Bone marrow (tissue), 2 donors: ENCODE measurements around the gene GCG.

ENCODE experiments used
- DNase-seq, 2 donors: peaks; one replicate each; lab custom pipeline; 2025; lab: John Stamatoyannopoulos, UW

The GCG gene

DNA sequence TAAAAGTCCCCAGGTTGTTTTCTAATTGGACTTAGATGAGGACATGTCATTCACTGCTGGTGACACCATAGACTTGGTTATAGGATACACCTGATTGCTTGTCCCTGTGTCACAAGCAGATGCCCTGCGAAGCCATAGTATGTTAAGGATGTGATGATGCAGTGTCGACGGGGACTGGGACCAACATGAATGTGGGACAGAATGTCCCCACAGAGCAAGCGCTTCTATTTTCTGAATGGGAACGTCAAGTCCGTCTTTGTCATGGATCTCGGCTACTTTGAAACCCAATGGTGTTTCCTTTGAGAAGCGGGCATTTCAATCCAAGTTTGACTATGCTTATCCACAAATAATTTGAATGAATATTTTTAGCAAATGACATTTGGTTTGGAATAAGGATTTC is 2.1 kb downstream of the GCG start:
- no peak for DNase-seq

DNA sequence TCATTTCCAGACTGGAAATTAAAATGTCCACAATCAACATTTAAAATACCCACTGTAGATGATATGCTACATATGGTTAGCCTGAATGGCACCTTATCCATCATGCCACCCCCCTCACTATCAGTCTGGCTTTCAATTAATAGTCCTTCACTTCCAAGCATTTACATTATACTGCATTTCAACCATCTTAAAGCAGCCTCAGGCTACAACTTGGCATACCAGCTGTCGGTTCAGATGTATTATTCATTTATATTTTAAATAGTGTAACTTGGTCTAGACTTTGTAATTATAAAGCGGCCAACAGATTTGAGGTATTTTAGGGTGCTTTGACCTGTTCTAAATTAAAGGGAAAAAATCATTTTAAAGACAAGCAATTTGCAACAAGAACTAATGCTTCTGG is 2.6 kb downstream of the GCG start:
- no peak for DNase-seq

DNA sequence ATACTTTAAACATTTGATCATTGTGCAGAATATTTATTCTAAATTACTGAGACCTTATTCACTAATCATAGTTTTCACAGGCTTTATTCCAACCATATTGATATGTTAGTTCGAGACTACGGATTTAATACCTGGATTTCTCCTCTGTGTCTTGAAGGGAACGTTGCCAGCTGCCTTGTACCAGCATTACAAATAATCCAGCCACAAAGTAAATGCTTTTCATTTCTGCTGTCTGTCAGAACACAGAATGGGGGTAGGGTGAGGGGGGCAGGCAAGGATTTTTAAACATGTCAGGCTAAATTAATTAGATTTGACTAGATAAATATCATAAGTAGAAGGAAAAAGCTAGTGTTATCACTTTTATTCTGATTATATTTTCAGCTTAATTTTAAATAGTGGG is 3.1 kb downstream of the GCG start:
- no peak for DNase-seq

DNA sequence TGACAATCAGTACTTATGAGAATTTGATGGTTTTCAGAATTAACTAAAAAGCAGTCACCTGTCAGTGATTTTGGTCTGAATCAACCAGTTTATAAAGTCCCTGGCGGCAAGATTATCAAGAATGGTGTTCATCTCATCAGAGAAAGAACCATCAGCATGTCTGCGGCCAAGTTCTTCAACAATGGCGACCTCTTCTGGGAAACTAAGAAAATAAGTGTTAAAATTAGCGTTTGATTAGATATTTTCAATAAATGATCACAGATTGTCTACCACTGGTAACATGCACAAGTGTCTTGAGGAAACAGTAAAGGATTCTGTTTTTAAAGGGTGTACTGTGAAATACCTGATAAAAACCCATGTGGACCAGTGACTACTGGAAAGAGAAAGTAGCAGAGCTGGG is 8.1 kb downstream of the GCG start:
- no peak for DNase-seq

DNA sequence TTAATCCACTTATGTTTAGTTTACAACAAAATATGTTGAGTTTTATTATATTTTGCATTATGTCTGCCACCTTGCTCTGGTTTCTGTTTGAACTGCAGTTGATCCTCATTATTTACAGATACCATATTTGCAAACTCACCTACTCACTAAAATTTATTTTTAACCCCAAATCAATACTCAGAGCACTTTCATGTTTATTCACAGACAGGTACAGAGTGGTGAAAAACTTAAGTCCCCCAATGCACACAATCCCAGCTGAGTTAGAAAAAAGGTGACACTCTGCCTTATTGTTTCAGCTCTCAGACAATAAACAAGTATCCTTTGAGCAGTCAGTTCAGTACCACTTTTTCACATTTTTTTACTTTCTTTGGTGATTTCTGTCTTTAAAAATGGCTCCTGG is 13.7 kb downstream of the GCG start:
- no peak for DNase-seq

DNA sequence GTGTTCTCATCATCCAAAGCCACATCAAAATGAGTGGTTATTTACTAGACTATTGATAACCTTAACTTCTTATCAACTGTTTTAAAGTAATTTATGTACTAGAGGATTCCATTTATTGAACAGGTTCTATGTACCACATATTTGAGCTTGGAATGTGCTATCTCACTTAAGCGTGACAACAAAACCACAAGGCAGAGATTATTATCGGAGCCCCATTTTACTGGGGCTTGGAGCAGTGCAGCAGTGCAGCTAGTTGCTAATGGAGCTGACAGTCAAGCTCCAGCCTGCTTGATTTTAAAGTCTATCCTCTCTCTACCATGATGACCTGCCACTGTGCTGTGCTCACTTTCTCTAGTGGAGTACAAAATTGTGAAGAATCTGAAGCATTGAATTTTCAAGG is 24.6 kb downstream of the GCG start:
- DNase-seq = no peak

DNA sequence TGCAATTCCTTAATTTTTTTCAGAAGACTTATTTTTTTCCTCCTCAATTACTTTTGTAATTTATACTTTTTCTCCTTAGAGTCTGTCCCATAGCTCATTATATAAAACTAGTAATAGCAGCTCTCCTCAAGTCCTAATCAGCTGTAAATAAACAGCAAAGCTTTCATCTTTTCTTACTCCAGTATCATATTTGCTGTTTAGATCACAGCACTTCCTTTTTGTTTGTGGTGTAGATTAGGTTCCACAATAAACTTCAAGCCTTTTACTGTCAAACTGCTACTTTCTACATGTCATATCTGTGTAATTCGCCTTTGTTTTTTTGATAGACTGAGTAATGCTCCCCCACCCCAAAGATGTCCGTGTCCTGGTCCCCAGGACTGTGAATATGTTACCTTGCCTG is 25.5 kb downstream of the GCG start:
- DNase-seq = no peak

DNA sequence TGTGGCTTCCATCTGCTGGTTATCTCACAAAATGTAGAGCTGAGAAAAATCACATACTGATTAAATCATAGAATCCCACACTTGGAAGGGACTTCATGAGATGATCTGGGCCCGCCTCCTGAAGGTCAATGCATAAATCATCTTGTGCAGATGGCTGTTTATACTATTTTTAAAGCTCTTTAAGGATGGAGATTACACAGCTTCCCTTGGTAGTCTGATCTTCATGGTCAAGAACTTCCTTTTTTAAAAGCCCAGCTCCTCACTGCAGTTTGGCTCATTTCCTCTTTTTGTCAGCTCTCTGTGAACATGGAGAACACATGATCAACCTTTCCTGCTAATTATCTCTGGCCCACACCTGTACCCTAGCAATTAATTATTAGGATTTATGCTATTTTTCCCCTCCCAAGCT is 25.9 kb downstream of the GCG start:
- peak in 1 of 2 donors; percentile 74 for DNase-seq

DNA sequence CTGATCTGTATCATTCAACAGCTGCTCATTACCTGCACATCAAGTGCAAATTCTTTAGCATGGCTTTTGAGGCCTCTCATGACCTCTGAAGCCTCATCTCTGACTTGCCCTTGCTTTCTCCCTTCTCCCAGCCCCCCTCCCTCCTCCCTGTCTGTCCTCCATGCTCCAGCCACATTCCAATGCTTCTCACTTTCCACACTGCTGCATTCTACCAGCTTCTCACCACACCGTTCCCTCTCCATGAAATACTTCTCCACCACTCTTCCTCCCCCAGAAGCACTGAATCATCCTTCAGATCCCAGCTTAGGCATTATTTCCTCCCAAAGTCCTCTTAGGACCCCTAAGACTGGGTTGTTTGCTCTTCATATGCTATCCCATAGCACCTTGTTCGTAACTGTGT is 26.9 kb downstream of the GCG start:
- no peak for DNase-seq

DNA sequence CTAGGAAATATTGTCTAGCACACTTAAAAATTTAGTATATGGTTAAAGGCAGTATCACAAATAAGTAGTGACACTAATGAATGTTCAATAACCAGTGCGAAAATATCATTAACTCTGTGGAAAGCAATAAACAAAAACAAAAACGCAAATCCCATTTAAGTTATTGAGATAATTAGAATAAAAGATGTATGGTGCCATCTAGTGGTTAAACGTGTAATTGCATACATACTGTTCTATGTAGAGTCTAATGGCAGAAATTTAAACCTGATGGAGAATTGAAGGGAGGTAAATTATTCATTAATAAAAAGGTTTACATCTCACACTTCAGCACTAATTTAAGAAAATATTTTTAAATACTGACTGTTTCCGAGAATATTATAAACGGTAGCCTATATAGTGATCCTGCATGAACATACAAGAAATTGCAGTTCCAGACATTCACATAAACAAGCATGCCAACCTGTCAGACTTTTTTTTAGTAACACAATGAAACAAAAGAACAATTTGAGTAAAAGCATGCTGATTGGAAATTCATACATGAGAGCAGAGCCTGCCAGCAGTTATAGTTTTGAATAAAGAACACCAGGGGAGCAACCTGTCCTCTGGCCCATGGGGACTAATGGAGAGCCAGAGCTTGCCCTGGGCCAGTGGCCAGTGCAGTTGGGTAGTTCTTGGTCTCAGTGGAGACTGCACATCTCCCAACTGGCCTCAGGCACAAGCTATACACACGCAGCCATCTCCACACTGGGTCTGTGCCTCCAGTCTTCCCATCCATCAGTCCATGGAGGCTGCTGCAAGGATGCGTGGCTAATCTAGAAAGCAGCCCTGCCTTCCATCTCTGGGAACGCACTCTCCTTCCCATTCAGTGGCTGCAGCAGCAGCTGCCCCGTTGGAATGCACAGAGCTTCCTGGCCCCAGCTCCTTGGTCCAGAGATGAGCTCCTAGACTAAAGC is 28.0 kb downstream of the GCG start:
- DNase-seq = peak in 1 of 2 donors; percentile 38

DNA sequence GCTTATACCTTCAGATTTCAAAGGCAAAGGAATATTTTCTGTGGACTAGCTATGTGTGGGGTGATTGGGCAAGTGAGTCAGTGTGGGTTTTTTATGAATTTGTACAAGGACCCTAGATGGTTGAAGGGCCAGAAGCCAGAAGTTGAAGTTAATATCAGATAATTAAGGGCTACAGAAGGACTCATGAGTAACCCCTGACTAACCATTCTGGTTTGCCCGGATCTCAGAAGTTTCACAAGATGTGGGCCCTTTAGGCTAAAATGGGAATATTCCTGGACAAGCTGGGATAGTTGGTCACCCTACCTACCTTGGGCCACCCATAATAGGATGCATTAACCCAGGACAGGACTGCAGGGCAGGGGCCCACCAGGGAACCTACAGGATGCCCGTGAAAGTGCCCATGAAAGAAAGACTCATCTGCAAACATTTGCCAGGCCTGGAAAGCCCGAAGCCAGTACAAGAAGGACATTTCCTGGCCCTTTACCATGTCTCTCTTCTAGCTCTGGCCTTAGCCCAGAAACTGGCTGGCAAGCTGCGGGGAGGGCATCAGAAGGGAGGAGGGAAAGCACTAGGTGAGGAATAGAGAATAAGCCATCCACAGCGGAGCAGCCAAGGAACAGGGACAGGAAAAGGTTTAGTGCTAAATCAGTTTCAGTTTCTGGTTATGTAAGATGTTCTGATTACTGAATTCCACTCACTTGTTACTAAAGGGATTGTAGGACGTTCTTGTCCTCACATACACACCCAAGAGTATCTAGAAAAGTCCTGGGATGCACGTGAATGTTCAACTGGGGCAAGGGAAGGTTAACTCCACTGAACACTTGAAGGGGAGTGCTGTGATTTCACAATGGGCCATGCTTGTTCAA is 33.6 kb downstream of the GCG start:
- DNase-seq = no peak

DNA sequence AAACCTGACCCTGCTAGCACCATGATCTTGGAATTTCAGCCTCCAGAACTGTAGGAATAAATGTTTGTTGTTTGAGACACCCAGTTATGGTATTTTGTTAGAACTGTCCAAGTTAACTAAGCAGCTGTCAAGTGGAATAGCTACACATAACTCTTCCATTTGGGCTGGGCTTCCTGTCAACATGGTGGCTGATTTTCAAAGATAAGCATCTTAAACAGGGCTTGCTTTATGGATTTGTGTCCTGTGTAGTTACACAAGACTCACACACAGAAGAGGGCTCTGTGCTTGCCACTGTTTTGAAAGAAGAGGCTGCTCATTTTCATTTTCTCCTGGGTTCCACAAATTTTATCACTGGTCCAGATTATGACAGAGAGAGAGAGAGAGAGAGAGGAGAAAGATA is 35.7 kb downstream of the GCG start:
- no peak for DNase-seq

DNA sequence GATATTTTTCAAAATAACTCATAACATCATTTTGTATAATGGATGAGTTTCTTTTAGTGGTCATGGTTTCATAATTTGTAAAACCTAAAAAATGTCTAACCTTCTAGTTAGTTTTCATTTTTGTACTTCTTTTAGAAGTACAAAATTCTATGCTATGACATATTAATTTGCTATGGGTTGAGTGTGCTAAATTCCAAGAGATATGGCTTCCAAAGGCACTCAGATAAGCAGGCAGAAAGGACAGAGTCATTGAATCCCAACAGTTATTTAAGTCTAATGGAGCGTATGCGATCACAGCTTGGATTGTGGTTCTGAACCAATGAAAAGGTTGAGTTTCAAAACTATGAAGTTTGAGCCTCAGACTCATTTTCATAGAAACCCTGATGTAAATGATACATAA is 37.0 kb downstream of the GCG start:
- no peak for DNase-seq

DNA sequence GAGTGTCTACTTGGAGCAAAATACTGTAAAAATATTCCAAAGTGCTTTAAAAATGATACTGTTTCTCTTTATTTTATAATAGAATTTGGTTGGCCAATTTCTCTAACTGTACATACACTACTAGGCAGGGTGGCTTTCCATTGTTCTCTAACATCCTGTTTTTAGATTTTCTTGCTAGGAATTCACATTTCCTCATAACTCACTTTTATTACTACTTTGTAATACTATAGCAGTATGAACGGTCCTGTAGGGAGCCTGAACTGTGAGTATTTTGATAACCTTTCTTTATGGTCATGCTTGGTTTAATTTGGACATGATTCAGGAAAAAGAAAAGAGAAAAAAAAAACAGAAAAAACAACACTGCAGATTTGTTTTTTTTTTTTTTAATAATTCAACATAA is 37.8 kb downstream of the GCG start:
- no peak for DNase-seq

DNA sequence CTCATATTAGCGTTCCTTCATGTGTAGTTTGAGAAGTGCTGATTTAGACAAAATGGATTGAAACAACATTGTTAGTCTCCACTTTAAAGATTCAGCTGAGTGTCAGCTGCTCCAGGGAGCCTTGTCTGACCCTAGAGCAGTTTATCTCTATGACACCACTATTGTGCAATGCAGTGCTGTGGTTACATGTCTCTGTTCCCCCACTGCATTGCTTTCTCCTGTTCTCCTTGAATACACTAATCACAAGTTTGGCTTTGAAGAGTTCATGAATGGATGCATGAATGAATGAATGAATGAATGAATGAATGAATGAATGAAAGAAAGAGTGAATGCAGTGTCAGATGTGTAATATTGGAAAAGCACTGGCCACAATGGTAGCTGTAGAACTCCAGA is 38.3 kb downstream of the GCG start:
- DNase-seq = peak in 1 of 2 donors; percentile 1

DNA sequence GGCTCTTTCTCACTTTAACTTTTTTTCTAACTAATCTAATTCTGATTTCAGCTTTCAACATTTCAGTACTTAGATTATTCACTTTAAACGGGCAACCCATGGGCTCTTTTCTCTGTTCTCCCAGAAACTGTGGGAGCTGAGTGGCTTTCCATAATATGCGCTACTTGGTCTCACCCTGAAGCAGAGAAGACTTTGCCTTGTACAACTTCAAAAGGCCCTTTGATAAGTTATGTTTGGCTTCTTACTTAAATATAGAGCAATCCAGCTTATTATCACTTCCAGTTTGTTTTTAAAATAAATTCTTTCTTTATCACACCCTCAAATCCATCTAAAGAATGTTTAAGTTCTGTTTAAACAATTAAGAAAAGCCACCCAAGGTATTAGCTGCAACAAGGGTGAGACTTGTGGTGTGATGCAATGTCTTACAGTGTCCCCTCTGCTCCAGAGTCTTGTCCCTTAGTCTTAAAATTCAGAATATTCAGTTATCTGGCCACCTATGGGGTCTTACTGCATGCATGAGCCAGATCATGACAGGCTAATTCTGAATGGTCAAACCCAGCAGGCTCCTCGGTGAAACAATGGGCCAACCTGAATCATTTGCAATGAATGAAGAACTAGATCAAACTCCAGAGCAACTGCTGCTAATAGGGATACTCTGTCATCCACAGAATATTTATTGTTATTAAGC is 38.8 kb downstream of the GCG start:
- DNase-seq = no peak

DNA sequence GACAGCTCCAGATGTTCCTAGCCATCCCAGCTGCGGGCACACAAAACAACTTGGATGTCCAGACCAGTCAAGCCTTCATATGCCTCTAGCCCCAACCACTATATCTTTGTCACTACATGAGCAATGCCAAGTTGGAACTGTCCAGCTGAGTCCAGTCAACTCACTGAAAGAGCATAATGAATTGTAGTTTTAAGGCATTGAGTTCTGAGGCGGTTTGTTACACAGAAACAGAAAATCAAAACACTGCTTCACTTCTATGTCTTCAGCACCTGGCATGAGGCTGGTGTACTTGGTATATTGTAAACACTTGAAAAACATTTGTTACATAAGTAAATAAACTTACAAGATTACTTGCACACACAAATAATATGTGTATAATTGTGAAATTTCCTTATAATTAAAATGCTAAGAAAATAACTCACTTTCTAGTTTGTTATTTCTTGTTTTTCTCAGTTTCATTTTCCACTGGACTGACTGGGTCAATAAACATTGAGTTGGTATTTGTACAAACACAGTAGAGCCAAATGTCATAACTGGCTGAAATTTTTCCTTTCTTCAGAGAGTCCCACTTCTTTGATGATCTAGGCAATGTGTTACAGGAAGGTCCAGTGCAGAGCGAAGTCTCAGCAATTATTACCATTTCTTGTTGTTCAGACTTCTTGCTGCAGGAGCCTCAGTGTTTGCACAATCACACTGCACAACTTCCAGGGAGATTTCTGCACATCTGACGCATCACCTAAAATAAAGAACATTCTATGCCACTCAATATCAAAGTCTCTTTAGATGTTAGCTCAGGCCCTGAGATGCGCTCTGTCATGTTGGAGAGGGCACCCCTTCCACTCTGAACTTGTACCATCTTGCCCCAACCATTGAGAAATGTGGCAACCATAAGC is 39.8 kb downstream of the GCG start:
- DNase-seq = no peak

DNA sequence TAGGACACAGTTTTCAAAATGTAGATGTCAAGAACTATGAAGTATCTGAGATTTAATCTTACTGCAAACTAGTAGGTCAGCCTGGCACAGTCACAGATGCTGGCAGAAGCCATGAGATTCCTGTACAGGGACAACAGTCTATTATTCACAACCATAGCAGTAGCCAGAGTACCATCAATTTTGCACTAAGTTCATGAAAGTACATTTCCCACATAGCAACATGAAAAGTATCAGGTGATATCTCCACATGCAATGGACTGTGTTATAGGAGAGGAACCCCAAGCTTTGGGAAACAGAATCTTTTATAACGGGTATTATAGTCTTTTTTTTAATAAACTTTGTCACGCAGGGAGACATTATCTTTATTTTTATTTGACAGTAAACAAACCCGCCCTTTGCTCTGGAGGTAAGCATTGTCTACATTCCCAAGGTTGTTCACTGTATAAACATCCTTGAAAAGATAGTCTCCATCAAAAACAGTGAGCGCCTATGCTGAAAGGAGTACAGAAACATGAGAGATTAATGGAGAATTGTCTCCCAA is 44.6 kb downstream of the GCG start:
- no peak for DNase-seq

DNA sequence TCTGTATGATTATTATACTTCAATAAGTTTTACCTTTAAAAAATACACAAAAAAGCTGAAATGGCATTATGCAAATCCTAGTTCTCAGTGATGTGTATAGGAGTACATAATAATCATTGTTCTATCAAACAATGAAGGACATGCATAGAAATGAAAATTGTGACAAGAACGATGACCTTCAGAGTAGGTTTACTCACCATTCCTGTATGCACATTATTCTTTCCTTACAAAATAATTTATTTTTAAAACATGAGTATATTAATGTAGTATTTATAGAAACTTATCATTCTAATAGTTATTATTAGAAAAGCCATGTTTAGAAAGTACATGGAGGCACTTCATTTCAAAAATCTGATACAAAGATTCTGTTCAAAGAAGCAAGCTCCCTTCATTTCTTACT is 45.3 kb downstream of the GCG start:
- no peak for DNase-seq

DNA sequence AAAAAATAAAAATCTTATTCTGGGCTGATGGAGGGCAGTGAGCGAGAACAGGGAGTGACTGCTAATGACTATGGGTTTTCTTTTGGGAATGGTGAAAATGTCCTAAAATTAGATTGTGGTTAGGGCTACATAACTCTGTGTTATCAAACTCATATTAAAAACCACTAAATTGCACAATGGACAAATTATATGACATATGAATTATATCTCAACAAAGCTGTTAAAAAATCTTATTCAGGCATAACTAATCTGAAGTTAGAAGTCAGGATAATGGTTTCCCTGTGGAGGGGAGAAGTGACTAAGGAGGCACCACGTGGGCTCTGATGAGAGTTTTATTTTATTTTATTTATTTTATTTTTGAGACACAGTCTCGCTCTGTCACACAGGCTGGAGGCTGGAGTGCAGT is 45.9 kb downstream of the GCG start:
- DNase-seq = no peak

DNA sequence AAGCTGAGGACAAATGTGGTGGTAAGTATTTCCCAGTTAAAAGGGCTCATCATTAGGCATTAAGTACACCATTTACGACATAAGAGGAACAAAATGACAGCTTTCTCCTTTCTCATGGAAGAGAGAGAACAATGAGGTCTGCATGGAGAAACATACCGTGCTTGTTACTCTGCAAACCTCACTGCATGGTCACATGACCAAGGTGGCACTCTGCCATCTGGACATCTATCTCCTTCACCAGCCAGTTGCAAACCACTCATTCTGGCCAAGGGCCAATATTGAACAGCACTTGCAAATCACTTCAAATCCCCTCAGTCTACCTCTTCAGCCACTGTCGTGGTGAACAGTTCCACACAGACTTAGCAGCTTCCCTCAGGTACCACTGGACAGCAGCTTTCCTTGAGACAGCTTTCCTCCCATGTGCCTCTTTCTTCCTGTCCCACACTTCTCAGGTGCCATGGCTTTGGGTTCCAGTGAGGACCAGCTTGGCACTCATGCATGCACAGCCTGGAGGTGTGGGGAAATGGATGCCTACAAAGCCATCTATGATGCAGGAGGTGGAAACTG is 48.5 kb downstream of the GCG start:
- no peak for DNase-seq
